ENCODE results near the gene OR2K2. TPM values are rescaled to one million over a fixed set of nuclear protein-coding genes. Genes with fewer than 3 reads are reported as not detected.

Gene OR2K2
- total and polyA plus RNA-seq, 9 of the 15 experiments (the other 6 are each of a cell fraction or from before 2014, with no cell fraction given): not detected

DNA sequence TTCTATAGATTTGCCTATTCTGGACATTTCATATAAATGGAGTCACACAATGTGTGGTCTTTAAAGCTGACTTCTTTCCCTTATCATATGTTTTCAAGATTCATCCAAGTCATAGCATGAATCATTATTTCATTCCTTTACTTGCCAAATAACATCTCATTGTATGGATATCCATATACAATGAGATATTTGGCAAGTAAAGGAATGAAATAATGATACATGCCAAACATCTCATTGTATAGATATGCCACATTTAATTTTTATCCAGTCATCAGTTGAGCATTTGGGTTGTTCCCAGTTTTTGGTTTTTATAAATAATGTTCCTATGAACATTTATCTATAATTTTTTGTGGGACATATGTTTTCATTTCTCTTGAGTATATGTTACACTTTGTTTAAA is 20.5 kb upstream of the OR2K2 start:
- FAIRE-seq: no peak
- TF ChIP-seq ZNF586 (CRISPR knock-in tag; conservative IDR thresholded peaks at IDR 0.05): no peak
- TF ChIP-seq ZNF184 (CRISPR knock-in tag; IDR thresholded peaks at IDR 0.05): no peak

DNA sequence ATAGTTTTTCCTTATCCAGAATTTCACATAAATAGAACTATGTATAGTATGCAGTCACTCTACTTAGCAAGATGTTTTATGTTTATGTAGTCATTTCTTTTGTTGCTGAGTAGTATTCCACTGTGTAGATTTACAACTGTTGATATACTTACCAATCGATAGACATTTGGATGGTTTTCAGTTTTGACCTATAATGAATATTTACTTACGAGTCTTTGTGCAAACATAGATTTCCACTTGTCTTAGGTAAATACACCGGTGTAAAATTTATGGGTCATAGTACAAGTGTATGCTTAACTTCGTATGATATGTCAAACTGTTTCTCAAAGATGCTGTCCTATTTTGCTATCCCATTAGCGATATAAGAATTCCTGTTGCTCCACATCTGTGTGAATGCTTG is 19.7 kb upstream of the OR2K2 start:
- H3K9me3 ChIP-seq (replicated peaks; ENCODE audit: control insufficient read depth, insufficient read depth, low read depth, low read length): no peaks in the 10 kb centered on the region
- CTCF ChIA-PET (ENCODE audit: low intra/inter-chr PET ratio): no interaction called here
- no peak for ATAC-seq
- no TSS peak for BruUV-seq (replicated peaks)
- POLR2A ChIA-PET: no interaction called here
- no peak overlapping the region for H3K4me3 ChIP-seq
- H3K4me2 ChIP-seq (ENCODE audit: insufficient read depth, low read length): no peak overlapping the region
- WGBS (ENCODE audit: insufficient coverage, low coverage, missing lambda C conversion rate): 2% methylated on average over 5 of the region's 5 CpGs
- H3K9me1 ChIP-seq (ENCODE audit: control insufficient read depth, insufficient read depth, low read length): no peaks in the 10 kb centered on the region
- no peak for DNase-seq (ENCODE audit: extremely low read depth in 1 of 4, low spot score in 3 of 4)
- FAIRE-seq: no peak
- in situ Hi-C loops (cut with MboI): no loop called here
- no peak overlapping the region for H3K9ac ChIP-seq (ENCODE audit: insufficient read depth in 1 of 2, low read depth in 2 of 2, low read length in 2 of 2)
- intact Hi-C loops (cut with micrococcal nuclease): no loop called here
- H2AFZ ChIP-seq (ENCODE audit: low read depth, low read length): no peak overlapping the region
- no peak overlapping the region for H3K27ac ChIP-seq (ENCODE audit: extremely low read depth, low read depth, low read length)
- H4K20me1 ChIP-seq (replicated peaks; ENCODE audit: control insufficient read depth, insufficient read depth, low read length): no peaks in the 10 kb centered on the region
- no peaks in the 10 kb centered on the region for H3K36me3 ChIP-seq (ENCODE audit: control insufficient read depth, insufficient read depth, low read length)
- H3K27me3 ChIP-seq (ENCODE audit: control insufficient read depth in 2 of 2, insufficient read depth in 2 of 2, low read length in 2 of 2): no peaks in the 10 kb centered on the region
- H3K79me2 ChIP-seq (ENCODE audit: control insufficient read depth, insufficient read depth, low read length): no peaks in the 10 kb centered on the region
- no peaks in the 10 kb centered on the region for H3K4me1 ChIP-seq (replicated peaks in 1 of 2; ENCODE audit: control insufficient read depth in 2 of 2, insufficient read depth in 2 of 2, low read length in 2 of 2)
- TF ChIP-seq TBP (optimal IDR thresholded peaks at IDR 0.05; ENCODE audit: low read depth, low read length) (no peak), SRSF7 (optimal IDR thresholded peaks at IDR 0.05; ENCODE audit: low read depth, low read length) (no peak), E2F3 (CRISPR knock-in tag; IDR thresholded peaks at IDR 0.05) (no peak), ZNF347 (CRISPR knock-in tag; IDR thresholded peaks at IDR 0.05; ENCODE audit: low read depth) (no peak), KLF13 (tag; IDR thresholded peaks at IDR 0.05; ENCODE audit: borderline replicate concordance, low read depth) (no peak), ESRRA (IDR thresholded peaks at IDR 0.05; ENCODE audit: borderline replicate concordance, low read depth) (no peak), SAFB2 (IDR thresholded peaks at IDR 0.05; ENCODE audit: borderline replicate concordance, low read depth, low read length, severe bottlenecking) (no peak), NFXL1 (CRISPR knock-in tag; IDR thresholded peaks at IDR 0.05) (no peak)
- TF ChIP-seq, protein P1, sequence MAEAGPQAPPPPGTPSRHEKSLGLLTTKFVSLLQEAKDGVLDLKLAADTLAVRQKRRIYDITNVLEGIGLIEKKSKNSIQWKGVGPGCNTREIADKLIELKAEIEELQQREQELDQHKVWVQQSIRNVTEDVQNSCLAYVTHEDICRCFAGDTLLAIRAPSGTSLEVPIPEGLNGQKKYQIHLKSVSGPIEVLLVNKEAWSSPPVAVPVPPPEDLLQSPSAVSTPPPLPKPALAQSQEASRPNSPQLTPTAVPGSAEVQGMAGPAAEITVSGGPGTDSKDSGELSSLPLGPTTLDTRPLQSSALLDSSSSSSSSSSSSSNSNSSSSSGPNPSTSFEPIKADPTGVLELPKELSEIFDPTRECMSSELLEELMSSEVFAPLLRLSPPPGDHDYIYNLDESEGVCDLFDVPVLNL (CRISPR knock-in tag; IDR thresholded peaks at IDR 0.05; ENCODE audit: low read depth): no peak
- TF ChIP-seq, protein P2, sequence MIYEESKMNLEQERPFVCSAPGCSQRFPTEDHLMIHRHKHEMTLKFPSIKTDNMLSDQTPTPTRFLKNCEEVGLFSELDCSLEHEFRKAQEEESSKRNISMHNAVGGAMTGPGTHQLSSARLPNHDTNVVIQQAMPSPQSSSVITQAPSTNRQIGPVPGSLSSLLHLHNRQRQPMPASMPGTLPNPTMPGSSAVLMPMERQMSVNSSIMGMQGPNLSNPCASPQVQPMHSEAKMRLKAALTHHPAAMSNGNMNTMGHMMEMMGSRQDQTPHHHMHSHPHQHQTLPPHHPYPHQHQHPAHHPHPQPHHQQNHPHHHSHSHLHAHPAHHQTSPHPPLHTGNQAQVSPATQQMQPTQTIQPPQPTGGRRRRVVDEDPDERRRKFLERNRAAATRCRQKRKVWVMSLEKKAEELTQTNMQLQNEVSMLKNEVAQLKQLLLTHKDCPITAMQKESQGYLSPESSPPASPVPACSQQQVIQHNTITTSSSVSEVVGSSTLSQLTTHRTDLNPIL (CRISPR knock-in tag; IDR thresholded peaks at IDR 0.05): no peak
- TF ChIP-seq, protein P3, sequence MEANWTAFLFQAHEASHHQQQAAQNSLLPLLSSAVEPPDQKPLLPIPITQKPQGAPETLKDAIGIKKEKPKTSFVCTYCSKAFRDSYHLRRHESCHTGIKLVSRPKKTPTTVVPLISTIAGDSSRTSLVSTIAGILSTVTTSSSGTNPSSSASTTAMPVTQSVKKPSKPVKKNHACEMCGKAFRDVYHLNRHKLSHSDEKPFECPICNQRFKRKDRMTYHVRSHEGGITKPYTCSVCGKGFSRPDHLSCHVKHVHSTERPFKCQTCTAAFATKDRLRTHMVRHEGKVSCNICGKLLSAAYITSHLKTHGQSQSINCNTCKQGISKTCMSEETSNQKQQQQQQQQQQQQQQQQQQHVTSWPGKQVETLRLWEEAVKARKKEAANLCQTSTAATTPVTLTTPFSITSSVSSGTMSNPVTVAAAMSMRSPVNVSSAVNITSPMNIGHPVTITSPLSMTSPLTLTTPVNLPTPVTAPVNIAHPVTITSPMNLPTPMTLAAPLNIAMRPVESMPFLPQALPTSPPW (CRISPR knock-in tag; IDR thresholded peaks at IDR 0.05): no peak

More for the DNA sequence above, 20.5 kb upstream of the OR2K2 start:
- no peaks in the 10 kb centered on the region for H3K27me3 ChIP-seq (ENCODE audit: control insufficient read depth in 2 of 2, insufficient read depth in 2 of 2, low read length in 2 of 2)
- H3K4me2 ChIP-seq (ENCODE audit: insufficient read depth, low read length): no peak overlapping the region
- intact Hi-C loops (cut with micrococcal nuclease): no loop called here
- H3K36me3 ChIP-seq (ENCODE audit: control insufficient read depth, insufficient read depth, low read length): no peaks in the 10 kb centered on the region
- ChIA-PET POLR2A (no interaction called here), CTCF (ENCODE audit: low intra/inter-chr PET ratio) (no interaction called here)
- H3K9me3 ChIP-seq (replicated peaks; ENCODE audit: control insufficient read depth, insufficient read depth, low read depth, low read length): no peaks in the 10 kb centered on the region
- H3K27ac ChIP-seq (ENCODE audit: extremely low read depth, low read depth, low read length): no peak overlapping the region
- in situ Hi-C loops (cut with MboI): no loop called here
- H4K20me1 ChIP-seq (replicated peaks; ENCODE audit: control insufficient read depth, insufficient read depth, low read length): no peaks in the 10 kb centered on the region
- no peak overlapping the region for H2AFZ ChIP-seq (ENCODE audit: low read depth, low read length)
- H3K9me1 ChIP-seq (ENCODE audit: control insufficient read depth, insufficient read depth, low read length): no peaks in the 10 kb centered on the region
- H3K4me1 ChIP-seq (replicated peaks in 1 of 2; ENCODE audit: control insufficient read depth in 2 of 2, insufficient read depth in 2 of 2, low read length in 2 of 2): no peaks in the 10 kb centered on the region
- BruUV-seq (replicated peaks): no TSS peak
- no peaks in the 10 kb centered on the region for H3K79me2 ChIP-seq (ENCODE audit: control insufficient read depth, insufficient read depth, low read length)
- DNase-seq (ENCODE audit: extremely low read depth in 1 of 4, low spot score in 3 of 4) (no peak), ATAC-seq (no peak)
- no peak overlapping the region for H3K4me3 ChIP-seq
- H3K9ac ChIP-seq (ENCODE audit: insufficient read depth in 1 of 2, low read depth in 2 of 2, low read length in 2 of 2): no peak overlapping the region

All from K562 (cell line).